Measurements from ENCODE around the gene ABHD4. TPM values are rescaled to one million over a fixed set of nuclear protein-coding genes. Genes with fewer than 3 reads are reported as not detected.

Gene ABHD4
- total and polyA plus RNA-seq, 2 experiments from 2014 or later: 39.1 to 40.0 TPM

GRCh38 chr14:22593601-22594000 is 4.5 kb upstream of the ABHD4 start:
- H3K79me2 ChIP-seq (replicated peaks; ENCODE audit: insufficient read depth): peaks cover 2% of the 10 kb centered on the region
- DNase-seq (ENCODE audit: low spot score) (no peak), ATAC-seq (no peak)
- Mint-ChIP-seq H3K27me3 (ENCODE audit: insufficient read depth, low read depth, poor library complexity) (peaks cover 15% of the 10 kb centered on the region), H3K4me3 (no peak overlapping the region), H3K36me3 (ENCODE audit: low read depth) (no peaks in the 10 kb centered on the region; the same call in 2 of the 3 replicates), H3K27ac (no peak overlapping the region), H3K4me1 (peaks cover 33% of the 10 kb centered on the region), H3K9me3 (peaks cover 5% of the 10 kb centered on the region; the same call in 1 of the 3 replicates)
- H4K20me1 ChIP-seq (replicated peaks; ENCODE audit: insufficient read depth): no peaks in the 10 kb centered on the region
- no peaks in the 10 kb centered on the region for H3K27me3 ChIP-seq (ENCODE audit: insufficient read depth)
- no peak overlapping the region for H2AFZ ChIP-seq
- no peak overlapping the region for H3K27ac ChIP-seq (ENCODE audit: low read depth)
- no peaks in the 10 kb centered on the region for H3K9me2 ChIP-seq (ENCODE audit: insufficient read depth)
- TF ChIP-seq EZH2phosphoT487 (IDR thresholded peaks at IDR 0.05; ENCODE audit: unreplicated experiment) (no peak), JUNB (IDR thresholded peaks at IDR 0.05; ENCODE audit: unreplicated experiment) (no peak), CTCF (conservative IDR thresholded peaks at IDR 0.05; ENCODE audit: low read depth in 2 of 2) (no peak), POLR2AphosphoS5 (IDR thresholded peaks at IDR 0.05; ENCODE audit: low read depth) (no peak), EZH2 (IDR thresholded peaks at IDR 0.05; ENCODE audit: low read depth, unreplicated experiment) (no peak), ZNF114 (CRISPR knock-in tag; IDR thresholded peaks at IDR 0.05) (no peak), CREB1 (CRISPR knock-in tag; IDR thresholded peaks at IDR 0.05; ENCODE audit: low read depth) (no peak), ZNF462 (CRISPR knock-in tag; IDR thresholded peaks at IDR 0.05) (no peak), NANOG (IDR thresholded peaks at IDR 0.05; ENCODE audit: borderline replicate concordance) (no peak), ZNF331 (CRISPR knock-in tag; IDR thresholded peaks at IDR 0.05; ENCODE audit: low read depth) (no peak), REST (IDR thresholded peaks at IDR 0.05; ENCODE audit: unreplicated experiment) (no peak), STAT1 (IDR thresholded peaks at IDR 0.05; ENCODE audit: unreplicated experiment) (no peak), ETS1 (IDR thresholded peaks at IDR 0.05) (no peak)
- no peak overlapping the region for H3K4me2 ChIP-seq
- peaks cover 8% of the 10 kb centered on the region for H3K4me1 ChIP-seq (ENCODE audit: insufficient read depth)
- H3K36me3 ChIP-seq (ENCODE audit: insufficient read depth): no peaks in the 10 kb centered on the region
- 0 out of 2 replicates have a peak, but pooled peaks cover 5% of the 10 kb centered on the region for H3F3A ChIP-seq (replicated peaks; ENCODE audit: low read depth)
- H3K4me3 ChIP-seq: no peak overlapping the region
